OCI-M2 (cell line): ENCODE measurements around the gene HARS2.
"Not testable (repeated sequence)": the region's sequence is repeated elsewhere in the genome, so short reads cannot be mapped to it uniquely, and the experiment has no call there.

Source experiments
- DNase-seq: peaks from one replicate; lab custom pipeline; 2025; ENCODE audit not compliant: unreplicated experiment; lab: John Stamatoyannopoulos, UW

The HARS2 gene

GRCh38 chr5:140690941-140691924, at the start of gene HARS2, which contains the start of gene HARS1:
Gene HARS2 (plus strand): TSS chr5:140691455. CDS start chr5:140691649, 194 bp downstream.
Gene HARS1 (minus strand): TSS chr5:140691370. CDS start chr5:140691304, 66 bp downstream.
- peak; percentile 47 for DNase-seq

GRCh38 chr5:140641716-140642115, 49.5 kb upstream of the HARS2 start:
- DNase-seq: no peak

GRCh38 chr5:140642718-140643117, 48.5 kb upstream of the HARS2 start:
- no peak for DNase-seq

- DNase-seq: no peak
Measured at GRCh38 chr5:140647042-140647419, 44.2 kb upstream of the HARS2 start.

GRCh38 chr5:140658870-140659269, 32.4 kb upstream of the HARS2 start:
- no peak for DNase-seq

GRCh38 chr5:140660371-140660770, 30.9 kb upstream of the HARS2 start:
- DNase-seq: not testable (repeated sequence)

- no peak for DNase-seq
Measured at GRCh38 chr5:140664030-140664358, 27.3 kb upstream of the HARS2 start.

- peak; percentile 74 for DNase-seq
Measured at GRCh38 chr5:140664359-140665119, 26.7 kb upstream of the HARS2 start, which contains the start of gene WDR55. Gene WDR55 (plus strand): TSS chr5:140664904. CDS start chr5:140664913, 9 bp downstream.

GRCh38 chr5:140671035-140671434, 20.2 kb upstream of the HARS2 start:
- DNase-seq: not testable (repeated sequence)

- no peak for DNase-seq
Measured at GRCh38 chr5:140671472-140672125, 19.7 kb upstream of the HARS2 start.

- DNase-seq: no peak
Measured at GRCh38 chr5:140672455-140673186, 18.6 kb upstream of the HARS2 start.

GRCh38 chr5:140673187-140673976, 17.9 kb upstream of the HARS2 start, which contains the start of gene DND1:
Gene DND1 (minus strand): TSS chr5:140673576. CDS start chr5:140673542, 34 bp downstream.
- DNase-seq: no peak

GRCh38 chr5:140674211-140674610, 17.0 kb upstream of the HARS2 start:
- DNase-seq: no peak

GRCh38 chr5:140674629-140675028, 16.6 kb upstream of the HARS2 start:
- no peak for DNase-seq

GRCh38 chr5:140677947-140678346, 13.3 kb upstream of the HARS2 start:
- no peak for DNase-seq

GRCh38 chr5:140678993-140679392, 12.3 kb upstream of the HARS2 start:
- peak; percentile 18 for DNase-seq

- no peak for DNase-seq
Measured at GRCh38 chr5:140690376-140690932, 801 bp upstream of the HARS2 start.

- no peak for DNase-seq
Measured at GRCh38 chr5:140694276-140694675, 3.0 kb downstream of the HARS2 start.

GRCh38 chr5:140696891-140697492, 5.7 kb downstream of the HARS2 start:
- no peak for DNase-seq
